ENCODE measurements around the gene SUSD3.

Gene SUSD3

GRCh38 chr9:93032545-93032944, 26.0 kb upstream of the SUSD3 start:
- H3K9me3 ChIP-seq (ENCODE audit: severe bottlenecking) = no peaks in the 10 kb centered on the region
- H3K36me3 ChIP-seq (ENCODE audit: low read depth) = no peaks in the 10 kb centered on the region
- H3K27ac ChIP-seq (ENCODE audit: poor library complexity, severe bottlenecking) = no peak overlapping the region
- no peaks in the 10 kb centered on the region for H3K4me1 ChIP-seq (ENCODE audit: insufficient read depth, poor library complexity, severe bottlenecking)
- ATAC-seq (ENCODE audit: low read depth) = no peak
- H3K4me3 ChIP-seq (ENCODE audit: severe bottlenecking) = no peak overlapping the region
- no peak for DNase-seq (ENCODE audit: low spot score)
- TF ChIP-seq, protein P1, sequence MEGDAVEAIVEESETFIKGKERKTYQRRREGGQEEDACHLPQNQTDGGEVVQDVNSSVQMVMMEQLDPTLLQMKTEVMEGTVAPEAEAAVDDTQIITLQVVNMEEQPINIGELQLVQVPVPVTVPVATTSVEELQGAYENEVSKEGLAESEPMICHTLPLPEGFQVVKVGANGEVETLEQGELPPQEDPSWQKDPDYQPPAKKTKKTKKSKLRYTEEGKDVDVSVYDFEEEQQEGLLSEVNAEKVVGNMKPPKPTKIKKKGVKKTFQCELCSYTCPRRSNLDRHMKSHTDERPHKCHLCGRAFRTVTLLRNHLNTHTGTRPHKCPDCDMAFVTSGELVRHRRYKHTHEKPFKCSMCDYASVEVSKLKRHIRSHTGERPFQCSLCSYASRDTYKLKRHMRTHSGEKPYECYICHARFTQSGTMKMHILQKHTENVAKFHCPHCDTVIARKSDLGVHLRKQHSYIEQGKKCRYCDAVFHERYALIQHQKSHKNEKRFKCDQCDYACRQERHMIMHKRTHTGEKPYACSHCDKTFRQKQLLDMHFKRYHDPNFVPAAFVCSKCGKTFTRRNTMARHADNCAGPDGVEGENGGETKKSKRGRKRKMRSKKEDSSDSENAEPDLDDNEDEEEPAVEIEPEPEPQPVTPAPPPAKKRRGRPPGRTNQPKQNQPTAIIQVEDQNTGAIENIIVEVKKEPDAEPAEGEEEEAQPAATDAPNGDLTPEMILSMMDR (IDR thresholded peaks at IDR 0.05; ENCODE audit: poor library complexity, severe bottlenecking) = no peak
- H3K27me3 ChIP-seq (ENCODE audit: insufficient read depth, poor library complexity, severe bottlenecking) = no peaks in the 10 kb centered on the region

GRCh38 chr9:93033531-93033930, 25.0 kb upstream of the SUSD3 start:
- Histone ChIP-seq H3K9me3 (ENCODE audit: severe bottlenecking) (no peaks in the 10 kb centered on the region), H3K36me3 (ENCODE audit: low read depth) (no peaks in the 10 kb centered on the region), H3K4me1 (ENCODE audit: insufficient read depth, poor library complexity, severe bottlenecking) (no peaks in the 10 kb centered on the region), H3K4me3 (ENCODE audit: severe bottlenecking) (no peak overlapping the region), H3K27me3 (ENCODE audit: insufficient read depth, poor library complexity, severe bottlenecking) (no peaks in the 10 kb centered on the region), H3K27ac (ENCODE audit: poor library complexity, severe bottlenecking) (no peak overlapping the region)
- TF ChIP-seq, protein P1 (IDR thresholded peaks at IDR 0.05; ENCODE audit: poor library complexity, severe bottlenecking) = no peak
- DNase-seq (ENCODE audit: low spot score) (no peak), ATAC-seq (ENCODE audit: low read depth) (no peak)

- no peaks in the 10 kb centered on the region for H3K4me1 ChIP-seq (ENCODE audit: insufficient read depth, poor library complexity, severe bottlenecking)
- H3K27ac ChIP-seq (ENCODE audit: poor library complexity, severe bottlenecking) = no peak overlapping the region
- no peaks in the 10 kb centered on the region for H3K36me3 ChIP-seq (ENCODE audit: low read depth)
- no peaks in the 10 kb centered on the region for H3K9me3 ChIP-seq (ENCODE audit: severe bottlenecking)
- DNase-seq (ENCODE audit: low spot score) = no peak
- TF ChIP-seq, protein P1 (IDR thresholded peaks at IDR 0.05; ENCODE audit: poor library complexity, severe bottlenecking) = no peak
- H3K4me3 ChIP-seq (ENCODE audit: severe bottlenecking) = no peak overlapping the region
- H3K27me3 ChIP-seq (ENCODE audit: insufficient read depth, poor library complexity, severe bottlenecking) = no peaks in the 10 kb centered on the region
- no peak for ATAC-seq (ENCODE audit: low read depth)
Observed at GRCh38 chr9:93035106-93035660, 23.3 kb upstream of the SUSD3 start.

- DNase-seq (ENCODE audit: low spot score) = no peak
- TF ChIP-seq, protein P1 (IDR thresholded peaks at IDR 0.05; ENCODE audit: poor library complexity, severe bottlenecking) = no peak
- Histone ChIP-seq H3K36me3 (ENCODE audit: low read depth) (no peaks in the 10 kb centered on the region), H3K4me1 (ENCODE audit: insufficient read depth, poor library complexity, severe bottlenecking) (no peaks in the 10 kb centered on the region), H3K27ac (ENCODE audit: poor library complexity, severe bottlenecking) (no peak overlapping the region), H3K4me3 (ENCODE audit: severe bottlenecking) (no peak overlapping the region), H3K27me3 (ENCODE audit: insufficient read depth, poor library complexity, severe bottlenecking) (no peaks in the 10 kb centered on the region), H3K9me3 (ENCODE audit: severe bottlenecking) (no peaks in the 10 kb centered on the region)
- no peak for ATAC-seq (ENCODE audit: low read depth)
Observed at GRCh38 chr9:93035821-93036351, 22.6 kb upstream of the SUSD3 start.

GRCh38 chr9:93036887-93037475, 21.5 kb upstream of the SUSD3 start:
- Histone ChIP-seq H3K4me3 (ENCODE audit: severe bottlenecking) (no peak overlapping the region), H3K36me3 (ENCODE audit: low read depth) (no peaks in the 10 kb centered on the region), H3K4me1 (ENCODE audit: insufficient read depth, poor library complexity, severe bottlenecking) (no peaks in the 10 kb centered on the region), H3K27ac (ENCODE audit: poor library complexity, severe bottlenecking) (no peak overlapping the region), H3K9me3 (ENCODE audit: severe bottlenecking) (no peaks in the 10 kb centered on the region), H3K27me3 (ENCODE audit: insufficient read depth, poor library complexity, severe bottlenecking) (no peaks in the 10 kb centered on the region)
- TF ChIP-seq, protein P1 (IDR thresholded peaks at IDR 0.05; ENCODE audit: poor library complexity, severe bottlenecking) = no peak
- DNase-seq (ENCODE audit: low spot score) = no peak
- ATAC-seq (ENCODE audit: low read depth) = no peak

Data from RWPE2 (cell line).